ENCODE measurements around the gene MN1.
A peak's percentile ranks its signal among the peaks of the same experiment; 100 is the strongest.

The MN1 gene

GRCh38 chr22:27809700-27810608, 8.4 kb upstream of the MN1 start:
- Mint-ChIP-seq H3K27me3 (peaks cover 10% of the 10 kb centered on the region), H3K36me3 (no peaks in the 10 kb centered on the region), H3K27ac (no peak overlapping the region), H3K4me3 (no peak overlapping the region), H3K4me1 (ENCODE audit: low read depth) (peaks cover 5% of the 10 kb centered on the region), H3K9me3 (ENCODE audit: low read depth) (no peaks in the 10 kb centered on the region)

GRCh38 chr22:27809226-27809603, 7.7 kb upstream of the MN1 start:
- Mint-ChIP-seq H3K36me3 (no peaks in the 10 kb centered on the region), H3K27me3 (peaks cover 11% of the 10 kb centered on the region)

GRCh38 chr22:27808451-27809225, 7.1 kb upstream of the MN1 start:
- H3K27me3 Mint-ChIP-seq, result peaks cover 11% of the 10 kb centered on the region
- peaks cover 8% of the 10 kb centered on the region for H3K4me1 Mint-ChIP-seq (ENCODE audit: low read depth)
- no peak overlapping the region for H3K27ac Mint-ChIP-seq
- no peak overlapping the region for H3K4me3 Mint-ChIP-seq
- no peaks in the 10 kb centered on the region for H3K9me3 Mint-ChIP-seq (ENCODE audit: low read depth)
- H3K36me3 Mint-ChIP-seq, result no peaks in the 10 kb centered on the region

More at GRCh38 chr22:27809226-27809603, 7.7 kb upstream of the MN1 start:
- peaks cover 8% of the 10 kb centered on the region for H3K4me1 Mint-ChIP-seq (ENCODE audit: low read depth)
- no peaks in the 10 kb centered on the region for H3K9me3 Mint-ChIP-seq (ENCODE audit: low read depth)
- no peak overlapping the region for H3K4me3 Mint-ChIP-seq
- no peak overlapping the region for H3K27ac Mint-ChIP-seq

GRCh38 chr22:27805841-27806240, 4.3 kb upstream of the MN1 start:
- H3K27me3 Mint-ChIP-seq, result peaks cover 13% of the 10 kb centered on the region

GRCh38 chr22:27804470-27805297, 3.1 kb upstream of the MN1 start:
- no peaks in the 10 kb centered on the region for H3K36me3 Mint-ChIP-seq

More at GRCh38 chr22:27805841-27806240, 4.3 kb upstream of the MN1 start:
- Mint-ChIP-seq H3K4me3 (no peak overlapping the region), H3K36me3 (no peaks in the 10 kb centered on the region), H3K4me1 (ENCODE audit: low read depth) (peaks cover 12% of the 10 kb centered on the region), H3K27ac (no peak overlapping the region), H3K9me3 (ENCODE audit: low read depth) (no peaks in the 10 kb centered on the region)

GRCh38 chr22:27803841-27804415, 2.4 kb upstream of the MN1 start:
- Mint-ChIP-seq H3K9me3 (ENCODE audit: low read depth) (no peaks in the 10 kb centered on the region), H3K27ac (no peak overlapping the region), H3K4me3 (no peak overlapping the region)

More at GRCh38 chr22:27804470-27805297, 3.1 kb upstream of the MN1 start:
- Mint-ChIP-seq H3K27ac (no peak overlapping the region), H3K27me3 (peaks cover 13% of the 10 kb centered on the region), H3K9me3 (ENCODE audit: low read depth) (no peaks in the 10 kb centered on the region), H3K4me1 (ENCODE audit: low read depth) (peaks cover 12% of the 10 kb centered on the region), H3K4me3 (peak overlapping the region; percentile 67)

GRCh38 chr22:27802346-27803073, 954 bp upstream of the MN1 start:
- H3K4me1 Mint-ChIP-seq (ENCODE audit: low read depth), result peaks cover 12% of the 10 kb centered on the region
- H3K9me3 Mint-ChIP-seq (ENCODE audit: low read depth), result no peaks in the 10 kb centered on the region
- H3K36me3 Mint-ChIP-seq, result no peaks in the 10 kb centered on the region
- no peak overlapping the region for H3K27ac Mint-ChIP-seq
- peak overlapping the region; percentile 86 for H3K4me3 Mint-ChIP-seq
- peaks cover 11% of the 10 kb centered on the region for H3K27me3 Mint-ChIP-seq

More at GRCh38 chr22:27803841-27804415, 2.4 kb upstream of the MN1 start:
- Mint-ChIP-seq H3K4me1 (ENCODE audit: low read depth) (peaks cover 12% of the 10 kb centered on the region), H3K27me3 (peaks cover 11% of the 10 kb centered on the region), H3K36me3 (no peaks in the 10 kb centered on the region)

GRCh38 chr22:27801202-27801615, 347 bp downstream of the MN1 start:
- H3K27ac Mint-ChIP-seq, result no peak overlapping the region
- peaks cover 11% of the 10 kb centered on the region for H3K27me3 Mint-ChIP-seq
- H3K4me3 Mint-ChIP-seq, result peak overlapping the region; percentile 86
- no peaks in the 10 kb centered on the region for H3K36me3 Mint-ChIP-seq
- H3K9me3 Mint-ChIP-seq (ENCODE audit: low read depth), result no peaks in the 10 kb centered on the region
- H3K4me1 Mint-ChIP-seq (ENCODE audit: low read depth), result peaks cover 12% of the 10 kb centered on the region

- Mint-ChIP-seq H3K4me1 (ENCODE audit: low read depth) (peaks cover 11% of the 10 kb centered on the region), H3K4me3 (peak overlapping the region; percentile 86), H3K36me3 (no peaks in the 10 kb centered on the region)
Measured at GRCh38 chr22:27800250-27801201, 1.0 kb downstream of the MN1 start.

GRCh38 chr22:27799827-27800249, 1.7 kb downstream of the MN1 start:
- Mint-ChIP-seq H3K4me3 (no peak overlapping the region), H3K4me1 (ENCODE audit: low read depth) (peaks cover 6% of the 10 kb centered on the region), H3K9me3 (ENCODE audit: low read depth) (no peaks in the 10 kb centered on the region), H3K27ac (no peak overlapping the region), H3K36me3 (no peaks in the 10 kb centered on the region), H3K27me3 (peaks cover 3% of the 10 kb centered on the region)

More at GRCh38 chr22:27800250-27801201, 1.0 kb downstream of the MN1 start:
- no peak overlapping the region for H3K27ac Mint-ChIP-seq
- no peaks in the 10 kb centered on the region for H3K9me3 Mint-ChIP-seq (ENCODE audit: low read depth)
- peaks cover 8% of the 10 kb centered on the region for H3K27me3 Mint-ChIP-seq

GRCh38 chr22:27799015-27799826, 2.3 kb downstream of the MN1 start:
- Mint-ChIP-seq H3K4me3 (no peak overlapping the region), H3K36me3 (no peaks in the 10 kb centered on the region), H3K27ac (no peak overlapping the region), H3K9me3 (ENCODE audit: low read depth) (no peaks in the 10 kb centered on the region), H3K4me1 (ENCODE audit: low read depth) (peaks cover 4% of the 10 kb centered on the region), H3K27me3 (peaks cover 1% of the 10 kb centered on the region)

- Mint-ChIP-seq H3K27me3 (peaks cover 1% of the 10 kb centered on the region), H3K4me1 (ENCODE audit: low read depth) (peaks cover 4% of the 10 kb centered on the region), H3K36me3 (no peaks in the 10 kb centered on the region), H3K4me3 (no peak overlapping the region), H3K9me3 (ENCODE audit: low read depth) (no peaks in the 10 kb centered on the region), H3K27ac (no peak overlapping the region)
Measured at GRCh38 chr22:27798511-27799014, 3.0 kb downstream of the MN1 start.

Data from activated naive CD8-positive, alpha-beta T cell (primary cell).